ENCODE results near the gene TCTA. TPM values are rescaled to one million over a fixed set of nuclear protein-coding genes. Genes with fewer than 3 reads are reported as not detected.

TCTA gene
- total and polyA plus RNA-seq, 10 of the 15 experiments (the other 5 are each of a cell fraction or from before 2014, with no cell fraction given) = 6.5 to 30.5 (median 18.3) TPM

GRCh38 chr3:49456466-49456865, 44.2 kb downstream of the TCTA start:
- H3K79me2 ChIP-seq (ENCODE audit: control insufficient read depth, insufficient read depth, low read length) = no peaks in the 10 kb centered on the region
- no peak overlapping the region for H2AFZ ChIP-seq (ENCODE audit: control insufficient read depth, low read depth, low read length)
- POLR2A ChIA-PET = interaction anchor here (0.6 kb wide), 1 partner anchor 14 kb away, joined by 6 read pairs; the partner anchor contains the start of gene DAG1
- no peaks in the 10 kb centered on the region for H3K9me3 ChIP-seq (replicated peaks; ENCODE audit: control insufficient read depth, insufficient read depth, low read length)
- no peak for TF ChIP-seq ZNF622 (IDR thresholded peaks at IDR 0.05)
- TF ChIP-seq FOXM1 (IDR thresholded peaks at IDR 0.05; ENCODE audit: low read depth, low read length) = no peak
- TF ChIP-seq, protein P1, sequence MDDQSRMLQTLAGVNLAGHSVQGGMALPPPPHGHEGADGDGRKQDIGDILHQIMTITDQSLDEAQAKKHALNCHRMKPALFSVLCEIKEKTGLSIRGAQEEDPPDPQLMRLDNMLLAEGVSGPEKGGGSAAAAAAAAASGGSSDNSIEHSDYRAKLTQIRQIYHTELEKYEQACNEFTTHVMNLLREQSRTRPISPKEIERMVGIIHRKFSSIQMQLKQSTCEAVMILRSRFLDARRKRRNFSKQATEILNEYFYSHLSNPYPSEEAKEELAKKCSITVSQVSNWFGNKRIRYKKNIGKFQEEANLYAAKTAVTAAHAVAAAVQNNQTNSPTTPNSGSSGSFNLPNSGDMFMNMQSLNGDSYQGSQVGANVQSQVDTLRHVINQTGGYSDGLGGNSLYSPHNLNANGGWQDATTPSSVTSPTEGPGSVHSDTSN (IDR thresholded peaks at IDR 0.05; ENCODE audit: insufficient replicate concordance, low read depth, low read length) = no peak
- no peak for TF ChIP-seq TARDBP (IDR thresholded peaks at IDR 0.05; ENCODE audit: borderline replicate concordance)
- TF ChIP-seq GABPA (IDR thresholded peaks at IDR 0.05; ENCODE audit: low read depth) = no peak
- TF ChIP-seq ASH2L (IDR thresholded peaks at IDR 0.05; ENCODE audit: borderline replicate concordance, low read depth) = no peak
- no peak for TF ChIP-seq EED (IDR thresholded peaks at IDR 0.05; ENCODE audit: low read depth)
- TF ChIP-seq BACH1 (IDR thresholded peaks at IDR 0.05; ENCODE audit: borderline replicate concordance) = no peak
- TF ChIP-seq SRF (IDR thresholded peaks at IDR 0.05; ENCODE audit: low read depth in 2 of 2, low read length in 2 of 2) = no peak
- no peak for TF ChIP-seq SP1 (IDR thresholded peaks at IDR 0.05; ENCODE audit: low read depth, low read length)
- no peak for TF ChIP-seq MLLT1 (IDR thresholded peaks at IDR 0.05)
- no peak for TF ChIP-seq E2F4 (IDR thresholded peaks at IDR 0.05; ENCODE audit: low read depth, low read length)
- TF ChIP-seq STAT3 (IDR thresholded peaks at IDR 0.05; ENCODE audit: low read depth, low read length) = no peak
- TF ChIP-seq CBX3 (IDR thresholded peaks at IDR 0.05; ENCODE audit: borderline replicate concordance, low read depth) = no peak
- TF ChIP-seq GATAD2B (conservative IDR thresholded peaks at IDR 0.05; ENCODE audit: low read depth) = no peak
- TF ChIP-seq, protein P2, sequence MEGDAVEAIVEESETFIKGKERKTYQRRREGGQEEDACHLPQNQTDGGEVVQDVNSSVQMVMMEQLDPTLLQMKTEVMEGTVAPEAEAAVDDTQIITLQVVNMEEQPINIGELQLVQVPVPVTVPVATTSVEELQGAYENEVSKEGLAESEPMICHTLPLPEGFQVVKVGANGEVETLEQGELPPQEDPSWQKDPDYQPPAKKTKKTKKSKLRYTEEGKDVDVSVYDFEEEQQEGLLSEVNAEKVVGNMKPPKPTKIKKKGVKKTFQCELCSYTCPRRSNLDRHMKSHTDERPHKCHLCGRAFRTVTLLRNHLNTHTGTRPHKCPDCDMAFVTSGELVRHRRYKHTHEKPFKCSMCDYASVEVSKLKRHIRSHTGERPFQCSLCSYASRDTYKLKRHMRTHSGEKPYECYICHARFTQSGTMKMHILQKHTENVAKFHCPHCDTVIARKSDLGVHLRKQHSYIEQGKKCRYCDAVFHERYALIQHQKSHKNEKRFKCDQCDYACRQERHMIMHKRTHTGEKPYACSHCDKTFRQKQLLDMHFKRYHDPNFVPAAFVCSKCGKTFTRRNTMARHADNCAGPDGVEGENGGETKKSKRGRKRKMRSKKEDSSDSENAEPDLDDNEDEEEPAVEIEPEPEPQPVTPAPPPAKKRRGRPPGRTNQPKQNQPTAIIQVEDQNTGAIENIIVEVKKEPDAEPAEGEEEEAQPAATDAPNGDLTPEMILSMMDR (IDR thresholded peaks at IDR 0.05 in 2 of 3, conservative IDR thresholded peaks at IDR 0.05 in 1 of 3; ENCODE audit: control insufficient read depth in 2 of 3, extremely low read depth in 1 of 3, insufficient read depth in 1 of 3, low read depth in 3 of 3, low read length in 3 of 3) = no peak
- TF ChIP-seq EGR1 (IDR thresholded peaks at IDR 0.05; ENCODE audit: borderline replicate concordance in 1 of 2, low read depth in 2 of 2, low read length in 2 of 2) = no peak
- no peak for TF ChIP-seq MTA3 (IDR thresholded peaks at IDR 0.05; ENCODE audit: borderline replicate concordance, low read length)
- no peak overlapping the region for H3K9ac ChIP-seq (ENCODE audit: control insufficient read depth, insufficient read depth, low read length)
- CTCF ChIA-PET = no interaction called here
- no peaks in the 10 kb centered on the region for H4K20me1 ChIP-seq (ENCODE audit: control insufficient read depth, insufficient read depth)
- SMC1A ChIA-PET (ENCODE audit: uncharacterized antibody, unreplicated experiment) = interaction anchor here (1.2 kb wide), 1 partner anchor 22 kb away, joined by 3 read pairs; no protein-coding TSS in a partner anchor
- H3K4me1 ChIP-seq (ENCODE audit: control insufficient read depth, insufficient read depth, low read length) = peaks cover 2% of the 10 kb centered on the region; the same call in 1 of the 2 replicates
- no peak overlapping the region for H3K4me3 ChIP-seq
- in situ Hi-C loops (cut with MboI) (no loop called here), intact Hi-C loops (cut with micrococcal nuclease; ENCODE audit: unreplicated experiment) (no loop called here)
- RAD21 ChIA-PET (ENCODE audit: unreplicated experiment) = no interaction called here
- no peaks in the 10 kb centered on the region for H3K36me3 ChIP-seq (ENCODE audit: control insufficient read depth in 2 of 2, insufficient read depth in 2 of 2, low read length in 1 of 2)
- no peak overlapping the region for H3K4me2 ChIP-seq (ENCODE audit: control insufficient read depth, insufficient read depth)
- no peak for FAIRE-seq
- BruUV-seq (replicated peaks) = no TSS peak
- ATAC-seq = no peak
- WGBS (ENCODE audit: insufficient coverage, insufficient replicate concordance, low lambda C conversion rate, missing lambda C conversion rate) = 66% methylated on average over 3 of the region's 3 CpGs
- no peak overlapping the region for H3K27ac ChIP-seq (ENCODE audit: control insufficient read depth, insufficient read depth)
- DNase-seq (ENCODE audit: low read depth, low spot score) = no peak
- no peaks in the 10 kb centered on the region for H3K27me3 ChIP-seq (replicated peaks in 1 of 2; ENCODE audit: control insufficient read depth in 2 of 2, insufficient read depth in 2 of 2, low read length in 1 of 2)
